DND-41 (cell line): ENCODE measurements around the gene HERC5.

ENCODE experiments used
- EZH2 ChIP-seq: IDR thresholded peaks from 3 replicates; pipeline ENCODE4 v1.6.1; 2012; ENCODE audit warnings: borderline replicate concordance, low read depth, mild to moderate bottlenecking, moderate library complexity, low read length, inconsistent platforms; ENCODE audit not compliant: severe bottlenecking
- TF ChIP-seq, protein P1 (sequence below): IDR thresholded peaks from 2 replicates; pipeline ENCODE4 v1.5.1; 2012; ENCODE audit warnings: borderline replicate concordance, low read length, moderate library complexity, mild to moderate bottlenecking; ENCODE audit not compliant: poor library complexity, severe bottlenecking; ENCODE audit errors: extremely low read depth

DNA sequence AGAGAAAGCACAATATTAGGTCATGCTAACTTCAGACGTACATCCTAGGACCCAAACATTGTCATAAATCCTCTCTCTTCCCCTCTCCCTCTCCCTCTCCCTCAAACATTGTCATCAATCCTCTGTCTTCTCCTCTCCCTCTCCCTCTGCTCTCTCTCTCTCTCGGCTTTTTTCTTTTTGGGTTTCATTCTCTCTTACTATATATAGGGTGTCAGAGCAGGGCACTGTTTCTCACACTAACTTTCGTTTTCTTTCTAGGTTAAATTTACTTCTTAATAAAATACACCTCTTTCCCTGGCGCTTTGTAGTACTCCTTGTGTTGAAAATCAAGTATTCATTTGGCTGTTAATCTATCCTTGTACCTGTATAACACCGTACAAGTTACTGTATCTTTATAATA is 37.0 kb upstream of the HERC5 start:
- TF ChIP-seq, protein P1, sequence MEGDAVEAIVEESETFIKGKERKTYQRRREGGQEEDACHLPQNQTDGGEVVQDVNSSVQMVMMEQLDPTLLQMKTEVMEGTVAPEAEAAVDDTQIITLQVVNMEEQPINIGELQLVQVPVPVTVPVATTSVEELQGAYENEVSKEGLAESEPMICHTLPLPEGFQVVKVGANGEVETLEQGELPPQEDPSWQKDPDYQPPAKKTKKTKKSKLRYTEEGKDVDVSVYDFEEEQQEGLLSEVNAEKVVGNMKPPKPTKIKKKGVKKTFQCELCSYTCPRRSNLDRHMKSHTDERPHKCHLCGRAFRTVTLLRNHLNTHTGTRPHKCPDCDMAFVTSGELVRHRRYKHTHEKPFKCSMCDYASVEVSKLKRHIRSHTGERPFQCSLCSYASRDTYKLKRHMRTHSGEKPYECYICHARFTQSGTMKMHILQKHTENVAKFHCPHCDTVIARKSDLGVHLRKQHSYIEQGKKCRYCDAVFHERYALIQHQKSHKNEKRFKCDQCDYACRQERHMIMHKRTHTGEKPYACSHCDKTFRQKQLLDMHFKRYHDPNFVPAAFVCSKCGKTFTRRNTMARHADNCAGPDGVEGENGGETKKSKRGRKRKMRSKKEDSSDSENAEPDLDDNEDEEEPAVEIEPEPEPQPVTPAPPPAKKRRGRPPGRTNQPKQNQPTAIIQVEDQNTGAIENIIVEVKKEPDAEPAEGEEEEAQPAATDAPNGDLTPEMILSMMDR: no peak
- no peak for TF ChIP-seq EZH2
